Endometrial microvascular endothelial cells (primary cell): ENCODE results near the gene ACD. TPM values are rescaled to one million over a fixed set of nuclear protein-coding genes. Genes with fewer than 3 reads are reported as not detected.

Experiments
- in situ Hi-C: cut with HindIII; loops from 2 replicates; pipeline ENCODE4 v1.10.0; 2017; ENCODE audit warnings: low sequenced_read_pairs, low pct_unique_long_range_greater_than_20kb; ENCODE audit errors: inconsistent ontology term
- total RNA-seq: library from RNA; depleted of rRNA; stranded (reverse); fragments of >200 nt; gene quantifications from one replicate; pipeline ENCODE4 v1.2.3, GENCODE V29; 2015; ENCODE audit errors: inconsistent ontology term

The ACD gene
- total RNA-seq, 1 donor from 2014 or later, result 38.8 TPM

- in situ Hi-C loops, result loop anchor here (25.0 kb wide), 1 partner anchor 134 kb away; the partner anchor contains the start of genes RANBP10 and TSNAXIP1
Observed at GRCh38 chr16:67678354-67679023, 18.4 kb upstream of the ACD start.

GRCh38 chr16:67677712-67678111 is 17.7 kb upstream of the ACD start:
- in situ Hi-C loops, result loop anchor here (25.0 kb wide), 1 partner anchor 135 kb away; the partner anchor contains the start of genes RANBP10 and TSNAXIP1

GRCh38 chr16:67676939-67677338 is 16.9 kb upstream of the ACD start:
- in situ Hi-C loops, result loop anchor here (25.0 kb wide), 1 partner anchor 135 kb away; the partner anchor contains the start of genes RANBP10 and TSNAXIP1

- in situ Hi-C loops, result loop anchor here (25.0 kb wide), 1 partner anchor 136 kb away; the partner anchor contains the start of genes RANBP10 and TSNAXIP1
Observed at GRCh38 chr16:67676516-67676915, 16.5 kb upstream of the ACD start.

- in situ Hi-C loops, result loop anchor here (25.0 kb wide), 1 partner anchor 136 kb away; the partner anchor contains the start of genes RANBP10 and TSNAXIP1
Observed at GRCh38 chr16:67675999-67676398, 15.9 kb upstream of the ACD start.

- in situ Hi-C loops, result loop anchor here (25.0 kb wide), 1 partner anchor 137 kb away; the partner anchor contains the start of genes RANBP10 and TSNAXIP1
Observed at GRCh38 chr16:67675579-67675935, 15.5 kb upstream of the ACD start.

GRCh38 chr16:67674851-67675578 is 15.0 kb upstream of the ACD start:
- in situ Hi-C loops, result loop anchor here (25.0 kb wide), 1 partner anchor 137 kb away; the partner anchor contains the start of genes RANBP10 and TSNAXIP1

- in situ Hi-C loops, result no loop called here
Observed at GRCh38 chr16:67673712-67674580, 13.9 kb upstream of the ACD start.

GRCh38 chr16:67672739-67673662 is 12.9 kb upstream of the ACD start:
- in situ Hi-C loops, result no loop called here

GRCh38 chr16:67672306-67672705 is 12.2 kb upstream of the ACD start:
- in situ Hi-C loops, result no loop called here

- in situ Hi-C loops, result no loop called here
Observed at GRCh38 chr16:67669499-67670101, 9.5 kb upstream of the ACD start.

GRCh38 chr16:67668495-67669157 is 8.6 kb upstream of the ACD start:
- in situ Hi-C loops, result no loop called here

GRCh38 chr16:67667817-67668494 is 7.9 kb upstream of the ACD start:
- in situ Hi-C loops, result no loop called here

GRCh38 chr16:67667453-67667816 is 7.4 kb upstream of the ACD start:
- in situ Hi-C loops, result no loop called here

- in situ Hi-C loops, result no loop called here
Observed at GRCh38 chr16:67666559-67667452, 6.7 kb upstream of the ACD start, which contains the start of the genes C16orf86 and ENKD1. TSS of gene C16orf86 (plus strand) at chr16:67666814. CDS start at chr16:67666971, 157 bp downstream. TSS of gene ENKD1 (minus strand) at chr16:67666750. CDS start at chr16:67666442, 308 bp downstream.
